ENCODE data around the gene ABCA1.
A peak's percentile ranks its signal among the peaks of the same experiment; 100 is the strongest.

ABCA1 gene

GRCh38 chr9:104971511-104971910, 43.6 kb upstream of the ABCA1 start:
- no peak for TF ChIP-seq CTCF (IDR thresholded peaks at IDR 0.05; ENCODE audit: extremely low read depth, missing control alignments)
- DNase-seq (ENCODE audit: low spot score), result no peak

- no peak for TF ChIP-seq CTCF (IDR thresholded peaks at IDR 0.05; ENCODE audit: extremely low read depth, missing control alignments)
- no peak for DNase-seq (ENCODE audit: low spot score)
These were observed 42.5 kb upstream of the ABCA1 start for GRCh38 chr9:104970271-104970987.

GRCh38 chr9:104969116-104969515, 41.2 kb upstream of the ABCA1 start:
- no peak for DNase-seq (ENCODE audit: low spot score)
- TF ChIP-seq CTCF (IDR thresholded peaks at IDR 0.05; ENCODE audit: extremely low read depth, missing control alignments), result no peak

- DNase-seq (ENCODE audit: low spot score), result peak; percentile 81
- TF ChIP-seq CTCF (IDR thresholded peaks at IDR 0.05; ENCODE audit: extremely low read depth, missing control alignments), result no peak
These were observed 40.3 kb upstream of the ABCA1 start for GRCh38 chr9:104968025-104968982.

GRCh38 chr9:104963076-104963475, 35.1 kb upstream of the ABCA1 start:
- DNase-seq (ENCODE audit: low spot score), result no peak
- TF ChIP-seq CTCF (IDR thresholded peaks at IDR 0.05; ENCODE audit: extremely low read depth, missing control alignments), result no peak

GRCh38 chr9:104961701-104962359, 33.9 kb upstream of the ABCA1 start:
- DNase-seq (ENCODE audit: low spot score), result no peak
- no peak for TF ChIP-seq CTCF (IDR thresholded peaks at IDR 0.05; ENCODE audit: extremely low read depth, missing control alignments)

Data from GM20000 (cell line).